H1 (cell line): ENCODE data around the gene DOCK6.

Experiments used
- ATF3 ChIP-seq: IDR thresholded peaks from 2 replicates; pipeline ENCODE4 v1.6.1; 2011; ENCODE audit warnings: low read depth, mild to moderate bottlenecking, low read length; ENCODE audit not compliant: insufficient read depth
- CHD2 ChIP-seq: IDR thresholded peaks from 2 replicates; pipeline ENCODE4 v1.6.1; 2012; ENCODE audit warnings: low read length, improper control_type of control experiment
- CTCF ChIP-seq, 3 experiments: IDR thresholded peaks; 1 replicate in 2 of 3; 2 replicates in 1 of 3; pipeline versions ENCODE4 v1.5.1 to v1.6.1; 2011; ENCODE audit warnings: low read length in 3 of 3, mild to moderate bottlenecking in 3 of 3, inconsistent platforms in 2 of 3, low read depth in 1 of 3, moderate library complexity in 1 of 3; ENCODE audit not compliant: insufficient read depth in 1 of 3; ENCODE audit errors: control extremely low read depth in 1 of 3
- GABPA ChIP-seq: IDR thresholded peaks from 2 replicates; pipeline ENCODE4 v1.6.1; 2011; ENCODE audit warnings: mild to moderate bottlenecking, low read length, moderate library complexity, borderline replicate concordance; ENCODE audit not compliant: insufficient read depth
- HDAC2 ChIP-seq, 2 experiments: fragments of 300-600 bp in 1 of 2; sonication (generic) in 1 of 2; IDR thresholded peaks; 2 replicates each; pipeline ENCODE4 v1.6.1; 2011 to 2012; ENCODE audit warnings: low read depth in 2 of 2, low read length in 2 of 2, mild to moderate bottlenecking in 2 of 2, moderate library complexity in 2 of 2, borderline replicate concordance in 1 of 2, inconsistent platforms in 1 of 2
- PHF8 ChIP-seq: fragments of 200-600 bp; sonication (generic); conservative IDR thresholded peaks from 2 replicates; pipeline ENCODE4 v1.7.1; 2012; ENCODE audit warnings: low read depth, mild to moderate bottlenecking, inconsistent platforms, low read length, moderate library complexity
- POLR2A ChIP-seq, 2 experiments: IDR thresholded peaks; 1 replicate in 1 of 2; 2 replicates in 1 of 2; pipeline ENCODE4 v1.6.1; 2011; ENCODE audit warnings: low read depth in 2 of 2, low read length in 2 of 2, mild to moderate bottlenecking in 2 of 2; ENCODE audit errors: control extremely low read depth in 1 of 2
- RAD21 ChIP-seq, 2 experiments: IDR thresholded peaks in 1 of 2; conservative IDR thresholded peaks in 1 of 2; 2 replicates each; pipeline ENCODE4 v1.6.1; 2011; ENCODE audit warnings: low read depth in 2 of 2, low read length in 2 of 2, improper control_type of control experiment in 1 of 2, inconsistent platforms in 1 of 2, mild to moderate bottlenecking in 1 of 2, moderate library complexity in 1 of 2
- RBBP5 ChIP-seq: IDR thresholded peaks from 2 replicates; pipeline ENCODE4 v1.7.1; 2012; ENCODE audit warnings: low read depth, mild to moderate bottlenecking, inconsistent platforms, low read length, moderate library complexity, borderline replicate concordance
- RNF2 ChIP-seq: fragments of 200-900, 300-1000 bp; sonication (generic); IDR thresholded peaks from 2 replicates; pipeline ENCODE4 v1.7.1; 2016; ENCODE audit warnings: borderline replicate concordance, low read depth, mild to moderate bottlenecking, antibody characterized with exemption, low read length; ENCODE audit not compliant: poor library complexity, severe bottlenecking; ENCODE audit errors: missing control alignments
- SRF ChIP-seq: IDR thresholded peaks from 2 replicates; pipeline ENCODE4 v1.6.1; 2011; ENCODE audit warnings: mild to moderate bottlenecking, low read depth, low read length, moderate library complexity
- TAF1 ChIP-seq: IDR thresholded peaks from 2 replicates; pipeline ENCODE4 v1.6.1; 2011; ENCODE audit warnings: mild to moderate bottlenecking, low read depth, low read length
- YY1 ChIP-seq: IDR thresholded peaks from 2 replicates; pipeline ENCODE4 v1.6.1; 2011; ENCODE audit warnings: low read depth, mild to moderate bottlenecking, low read length
- TF ChIP-seq, protein P1 (sequence below): IDR thresholded peaks from 2 replicates; pipeline ENCODE4 v1.6.1; 2012; ENCODE audit warnings: inconsistent platforms

DNA sequence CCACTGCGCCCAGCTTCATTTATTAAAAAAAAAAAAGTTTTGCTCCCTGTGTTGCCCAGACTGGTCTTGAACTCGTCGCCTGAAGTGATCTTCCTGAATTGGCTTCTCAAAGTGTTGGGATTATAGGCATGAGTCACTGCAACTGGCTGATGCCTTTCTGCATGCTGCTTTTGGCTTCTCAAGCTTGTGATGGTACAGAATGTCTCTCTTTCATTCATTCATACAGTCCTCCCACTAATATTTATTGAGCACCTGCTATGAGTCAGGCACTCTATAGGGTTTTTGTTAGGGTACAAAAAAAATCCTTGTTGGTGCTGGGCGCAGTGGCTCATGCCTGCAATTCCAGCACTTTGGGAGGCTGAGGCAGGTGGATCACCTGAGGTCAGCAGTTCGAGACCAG, 42.6 kb upstream of the DOCK6 start:
- TF ChIP-seq CTCF (IDR thresholded peaks at IDR 0.05; ENCODE audit: control extremely low read depth in 1 of 3, insufficient read depth in 1 of 3, low read depth in 1 of 3, low read length in 3 of 3) (no peak), RAD21 (IDR thresholded peaks at IDR 0.05 in 1 of 2, conservative IDR thresholded peaks at IDR 0.05 in 1 of 2; ENCODE audit: low read depth in 2 of 2, low read length in 2 of 2) (no peak), RBBP5 (no peak), CHD2 (no peak), SRF (no peak), YY1 (no peak), TAF1 (no peak), ATF3 (no peak), PHF8 (no peak), HDAC2 (IDR thresholded peaks at IDR 0.05; ENCODE audit: borderline replicate concordance in 1 of 2, low read depth in 2 of 2, low read length in 2 of 2) (no peak), RNF2 (no peak), POLR2A (IDR thresholded peaks at IDR 0.05; ENCODE audit: control extremely low read depth in 1 of 2, low read depth in 2 of 2, low read length in 2 of 2) (no peak), GABPA (no peak)
- TF ChIP-seq, protein P1, sequence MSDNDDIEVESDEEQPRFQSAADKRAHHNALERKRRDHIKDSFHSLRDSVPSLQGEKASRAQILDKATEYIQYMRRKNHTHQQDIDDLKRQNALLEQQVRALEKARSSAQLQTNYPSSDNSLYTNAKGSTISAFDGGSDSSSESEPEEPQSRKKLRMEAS = no peak
